Testis (tissue), 3 donors: ENCODE measurements around the gene ELF1. TPM values are rescaled to one million over a fixed set of nuclear protein-coding genes. Genes with fewer than 3 reads are reported as not detected.
"Not testable (repeated sequence)": the region's sequence is repeated elsewhere in the genome, so short reads cannot be mapped to it uniquely, and the experiment has no call there.

Source experiments
- DNase-seq: peaks from one replicate; pipeline ENCODE4 v3.0.0-alpha.2; 2019
- H3K27ac ChIP-seq, 2 donors: fragments of 200-600 bp; sonication (generic); one replicate each; pipeline ENCODE4 v1.5.1; 2019
- H3K27me3 ChIP-seq: fragments of 200-600 bp; sonication (generic); one replicate; pipeline ENCODE4 v1.5.1; 2019
- H3K36me3 ChIP-seq: fragments of 200-600 bp; sonication (generic); one replicate; pipeline ENCODE4 v1.5.1; 2017; ENCODE audit warnings: low read depth; ENCODE audit errors: missing control alignments
- H3K4me1 ChIP-seq: fragments of 200-600 bp; sonication (generic); one replicate; pipeline ENCODE4 v1.5.1; 2019
- H3K4me3 ChIP-seq, 2 donors: fragments of 200-600 bp; sonication (generic); one replicate each; pipeline ENCODE4 v1.5.1; 2017 to 2019
- H3K9me3 ChIP-seq: fragments of 200-600 bp; sonication (generic); one replicate; pipeline ENCODE4 v1.5.1; 2017
- CTCF ChIP-seq, 3 experiments: fragments of 450-650 bp in 2 of 3; fragments of 200-600 bp in 1 of 3; sonication (generic) in 1 of 3; IDR thresholded peaks; one replicate each; pipeline ENCODE4 v1.5.1; 2016 to 2019; ENCODE audit warnings: antibody characterized with exemption in 3 of 3, mild to moderate bottlenecking in 2 of 3, moderate library complexity in 1 of 3
- POLR2A ChIP-seq: fragments of 450-650 bp; IDR thresholded peaks from one replicate; pipeline ENCODE4 v1.6.1; 2017; ENCODE audit warnings: antibody characterized with exemption, mild to moderate bottlenecking, moderate library complexity
- WGBS, 2 donors: methylation state at CpG; one replicate each; pipeline ENCODE4 v1.1.5; 2018; 5-methylcytosine and 5-hydroxymethylcytosine counted together
- intact Hi-C: fragments of 100-400 bp; cut with DNase I; formaldehyde crosslinking; loops from one replicate; pipeline ENCODE4 v1.15.1; 2023; ENCODE audit warnings: low total_unique reads
- polyA plus RNA-seq: library from polyadenylated mRNA; stranded (reverse); fragments of 350-450 nt; fragmentation: Illumina TruSeq; extraction: RNeasy Lipid Tissue Mini Kit (QIAGEN cat#74804); gene quantifications from one replicate; pipeline ENCODE4 v1.2.3, GENCODE V29; 2014; ENCODE audit warnings: low read depth, low replicate concordance; ENCODE audit not compliant: insufficient read depth
- total RNA-seq, 2 donors: library from RNA; depleted of rRNA; stranded (reverse); fragments of >200 nt; gene quantifications; one replicate each; pipeline ENCODE4 v1.2.3, GENCODE V29; 2016

The ELF1 gene
- total and polyA plus RNA-seq, 3 donors from 2014 or later = 32.8 to 67.5 (median 54.8) TPM

GRCh38 chr13:40922437-40923040, 96.6 kb downstream of the ELF1 start:
- intact Hi-C loops = no loop called here
- H3K4me1 ChIP-seq = peaks cover 4% of the 10 kb centered on the region
- no peaks in the 10 kb centered on the region for H3K27me3 ChIP-seq
- 45 to 54% methylated on average over 18 to 28 of the region's 28 CpGs for WGBS, 2 donors
- H3K36me3 ChIP-seq = no peaks in the 10 kb centered on the region
- peak overlapping the region in 1 of 2 donors; percentile 73 for H3K4me3 ChIP-seq
- TF ChIP-seq POLR2A (no peak), CTCF (IDR thresholded peaks at IDR 0.05) (no peak)
- peak; percentile 36 for DNase-seq
- no peak overlapping the region for H3K27ac ChIP-seq
- no peaks in the 10 kb centered on the region for H3K9me3 ChIP-seq

GRCh38 chr13:40920826-40921225, 98.3 kb downstream of the ELF1 start:
- Histone ChIP-seq H3K27me3 (no peaks in the 10 kb centered on the region), H3K4me3 (peak overlapping the region; percentile 61 to 73), H3K27ac (peak overlapping the region; percentile 91 to 94), H3K36me3 (no peaks in the 10 kb centered on the region), H3K9me3 (no peaks in the 10 kb centered on the region), H3K4me1 (peaks cover 4% of the 10 kb centered on the region)
- TF ChIP-seq CTCF (IDR thresholded peaks at IDR 0.05) (no peak), POLR2A (no peak)
- no peak for DNase-seq
- intact Hi-C loops = no loop called here
- WGBS, 2 donors = 4 to 8% methylated on average over 5 of the region's 5 CpGs

- intact Hi-C loops, DNase-seq, H3K9me3 ChIP-seq, H3K36me3 ChIP-seq, H3K27me3 ChIP-seq, H3K4me3 ChIP-seq: not testable (repeated sequence)
- peak overlapping the region in 1 of 2 donors; percentile 91 for H3K27ac ChIP-seq
- 81 to 85% methylated on average over 7 of the region's 7 CpGs for WGBS, 2 donors
- peaks cover 10% of the 10 kb centered on the region for H3K4me1 ChIP-seq
These were observed 99.2 kb downstream of the ELF1 start for GRCh38 chr13:40919901-40920300.

DNA sequence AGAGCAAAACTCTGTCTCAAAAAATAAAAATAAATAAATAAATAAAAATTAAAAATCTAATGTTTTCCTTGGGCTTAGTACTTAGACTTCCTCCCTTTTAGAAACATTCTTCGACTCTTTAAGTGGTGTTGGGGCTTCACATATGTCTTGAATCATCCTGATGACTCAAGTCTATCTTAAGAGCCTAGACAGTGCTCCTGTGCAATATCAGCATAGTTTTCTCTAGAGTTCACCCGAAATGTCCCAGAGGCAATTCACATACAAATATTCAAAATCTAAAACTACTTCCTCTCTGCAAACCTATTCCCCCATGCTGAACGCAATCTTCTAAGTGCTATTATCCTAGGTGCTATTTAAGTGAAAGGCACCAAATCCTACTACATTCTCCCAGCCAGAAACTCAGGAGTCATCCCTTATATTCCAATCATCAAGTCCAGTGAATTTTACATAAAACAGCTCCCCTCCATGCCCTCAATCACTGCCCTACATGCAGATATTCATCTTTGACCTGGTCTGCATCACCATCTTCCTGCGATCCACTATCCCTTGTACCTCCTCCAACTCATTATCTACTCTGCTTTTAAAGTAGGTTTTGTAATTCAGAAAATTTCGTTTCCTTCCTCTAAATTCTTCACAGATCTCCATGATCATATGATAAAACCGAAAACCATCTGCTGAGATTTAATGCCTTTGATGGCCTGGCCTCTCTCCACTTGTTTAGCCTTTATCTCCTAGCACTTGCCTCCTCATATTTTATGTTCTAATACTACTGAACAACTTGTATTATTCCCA, 102.7 kb downstream of the ELF1 start:
- Histone ChIP-seq H3K27ac (no peak overlapping the region), H3K27me3 (no peaks in the 10 kb centered on the region), H3K4me3 (no peak overlapping the region), H3K9me3 (no peaks in the 10 kb centered on the region), H3K4me1 (peaks cover 6% of the 10 kb centered on the region), H3K36me3 (no peaks in the 10 kb centered on the region)
- 83 to 85% methylated on average over 6 of the region's 6 CpGs for WGBS, 2 donors
- DNase-seq = no peak
- TF ChIP-seq POLR2A (no peak), CTCF (IDR thresholded peaks at IDR 0.05) (no peak)
- intact Hi-C loops = no loop called here

- H3K4me3 ChIP-seq, DNase-seq, H3K27ac ChIP-seq, H3K9me3 ChIP-seq, intact Hi-C loops, H3K27me3 ChIP-seq, H3K36me3 ChIP-seq, H3K4me1 ChIP-seq: not testable (repeated sequence)
These were observed 104.3 kb downstream of the ELF1 start for GRCh38 chr13:40914863-40915262.
